ENCODE results near the gene TRABD2A.

TRABD2A gene, protein sequence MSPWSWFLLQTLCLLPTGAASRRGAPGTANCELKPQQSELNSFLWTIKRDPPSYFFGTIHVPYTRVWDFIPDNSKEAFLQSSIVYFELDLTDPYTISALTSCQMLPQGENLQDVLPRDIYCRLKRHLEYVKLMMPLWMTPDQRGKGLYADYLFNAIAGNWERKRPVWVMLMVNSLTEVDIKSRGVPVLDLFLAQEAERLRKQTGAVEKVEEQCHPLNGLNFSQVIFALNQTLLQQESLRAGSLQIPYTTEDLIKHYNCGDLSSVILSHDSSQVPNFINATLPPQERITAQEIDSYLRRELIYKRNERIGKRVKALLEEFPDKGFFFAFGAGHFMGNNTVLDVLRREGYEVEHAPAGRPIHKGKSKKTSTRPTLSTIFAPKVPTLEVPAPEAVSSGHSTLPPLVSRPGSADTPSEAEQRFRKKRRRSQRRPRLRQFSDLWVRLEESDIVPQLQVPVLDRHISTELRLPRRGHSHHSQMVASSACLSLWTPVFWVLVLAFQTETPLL

DNA sequence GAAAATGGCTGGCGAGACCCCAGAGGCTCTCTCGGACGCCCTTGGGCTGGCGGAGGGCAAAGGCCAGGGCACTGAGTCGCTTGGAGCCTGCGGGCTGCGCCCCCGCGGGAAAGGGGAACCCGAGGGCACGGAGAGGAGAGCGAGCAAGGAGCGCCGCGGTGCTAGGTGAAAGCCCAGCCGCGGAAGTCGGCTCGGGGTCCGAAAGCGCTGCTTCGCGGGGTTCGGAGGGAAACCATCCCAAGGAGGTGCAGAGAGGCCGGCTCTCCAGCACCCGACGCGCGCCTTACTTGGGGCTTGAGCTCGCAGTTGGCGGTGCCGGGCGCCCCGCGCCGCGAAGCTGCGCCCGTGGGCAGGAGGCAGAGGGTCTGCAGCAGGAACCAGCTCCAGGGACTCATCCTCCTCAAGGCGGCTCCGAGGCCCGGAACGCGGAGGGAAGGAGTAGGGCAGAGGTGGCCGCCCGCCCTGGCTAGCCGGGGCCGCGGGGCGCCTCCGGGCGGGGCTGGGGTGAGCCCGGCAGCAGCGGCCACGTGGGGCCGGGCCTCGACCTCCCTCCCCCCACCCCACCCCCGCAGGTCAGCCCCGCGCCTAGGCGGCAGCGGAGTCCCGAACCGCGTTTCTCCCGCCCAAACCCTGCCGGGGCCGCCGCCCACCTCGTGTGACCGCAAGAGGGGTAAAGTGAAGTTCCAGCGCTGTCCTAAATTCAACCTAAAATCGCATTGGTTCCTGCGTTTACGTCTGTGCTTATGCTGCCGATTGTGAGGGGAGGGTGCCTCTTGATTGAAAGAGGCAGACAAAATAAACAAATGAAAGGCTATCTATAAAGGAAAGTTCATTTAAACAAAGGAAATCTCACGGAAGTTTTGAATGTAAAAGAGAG is at the start of gene TRABD2A:
TSS of gene TRABD2A (minus strand) at position 440 of the 877 bp plus-strand sequence. CDS start at position 395, 45 bp downstream.
- TF ChIP-seq, protein P1, sequence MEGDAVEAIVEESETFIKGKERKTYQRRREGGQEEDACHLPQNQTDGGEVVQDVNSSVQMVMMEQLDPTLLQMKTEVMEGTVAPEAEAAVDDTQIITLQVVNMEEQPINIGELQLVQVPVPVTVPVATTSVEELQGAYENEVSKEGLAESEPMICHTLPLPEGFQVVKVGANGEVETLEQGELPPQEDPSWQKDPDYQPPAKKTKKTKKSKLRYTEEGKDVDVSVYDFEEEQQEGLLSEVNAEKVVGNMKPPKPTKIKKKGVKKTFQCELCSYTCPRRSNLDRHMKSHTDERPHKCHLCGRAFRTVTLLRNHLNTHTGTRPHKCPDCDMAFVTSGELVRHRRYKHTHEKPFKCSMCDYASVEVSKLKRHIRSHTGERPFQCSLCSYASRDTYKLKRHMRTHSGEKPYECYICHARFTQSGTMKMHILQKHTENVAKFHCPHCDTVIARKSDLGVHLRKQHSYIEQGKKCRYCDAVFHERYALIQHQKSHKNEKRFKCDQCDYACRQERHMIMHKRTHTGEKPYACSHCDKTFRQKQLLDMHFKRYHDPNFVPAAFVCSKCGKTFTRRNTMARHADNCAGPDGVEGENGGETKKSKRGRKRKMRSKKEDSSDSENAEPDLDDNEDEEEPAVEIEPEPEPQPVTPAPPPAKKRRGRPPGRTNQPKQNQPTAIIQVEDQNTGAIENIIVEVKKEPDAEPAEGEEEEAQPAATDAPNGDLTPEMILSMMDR (IDR thresholded peaks at IDR 0.05), result no peak
- Histone ChIP-seq H3K4me3 (peak within 1 kb of the TSS; percentile 75), H3K27ac (no peak within 1 kb of the TSS)
- DNase-seq (ENCODE audit: low spot score), result peak; percentile 73

DNA sequence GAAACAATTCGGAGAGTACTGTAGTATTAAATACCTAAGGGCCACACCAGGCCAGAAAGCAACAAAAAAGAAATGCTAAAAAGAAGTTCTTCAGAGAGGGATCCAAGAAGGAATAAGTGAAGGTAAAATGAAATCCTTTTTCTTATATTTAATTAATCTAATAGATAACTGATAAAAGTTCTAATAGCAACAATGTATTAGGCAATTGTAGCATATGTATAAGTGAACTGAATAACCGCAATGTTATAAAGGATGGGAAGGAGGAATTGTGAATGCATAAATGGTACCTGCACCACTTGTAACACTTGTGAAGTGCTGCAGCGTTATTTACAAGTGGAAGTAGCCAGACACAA is 46.4 kb upstream of the TRABD2A start:
- no peak overlapping the region for H3K4me3 ChIP-seq
- no peak overlapping the region for H3K27ac ChIP-seq
- DNase-seq (ENCODE audit: low spot score), result no peak

DNA sequence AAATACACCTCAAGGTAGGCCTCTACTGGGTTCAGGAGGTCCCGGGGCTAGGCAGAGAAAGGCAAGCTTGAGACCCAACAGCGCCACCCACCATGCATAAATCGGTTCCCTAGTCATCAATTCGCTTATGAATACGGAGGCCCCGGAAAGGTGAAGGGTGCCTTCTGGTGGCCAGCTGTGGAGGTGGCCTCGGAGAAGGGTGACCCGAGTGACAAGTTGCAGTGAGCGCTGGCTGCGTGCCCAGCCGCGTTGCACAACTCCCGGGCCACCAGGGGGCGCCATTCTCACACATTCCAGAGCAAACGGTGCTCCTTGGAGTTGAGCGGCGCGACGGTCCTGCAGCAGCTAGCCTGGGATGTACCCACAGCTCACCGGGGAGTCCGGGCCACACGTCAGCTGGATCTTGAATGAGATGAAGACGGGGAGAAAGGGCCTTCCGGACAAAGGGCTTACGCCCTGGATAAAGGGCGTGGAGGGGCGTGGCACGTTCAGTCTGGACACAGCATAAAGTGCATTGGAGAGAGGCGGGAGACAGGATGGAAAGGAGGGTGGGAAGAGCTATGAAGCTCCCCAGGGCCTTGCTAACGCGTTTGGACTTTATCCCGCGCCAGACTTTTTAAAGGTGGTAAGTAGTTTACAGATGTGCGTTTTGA is 45.0 kb upstream of the TRABD2A start:
- TF ChIP-seq, protein P1 (IDR thresholded peaks at IDR 0.05), result peak; percentile 94
- Histone ChIP-seq H3K27ac (peak overlapping the region in 1 of 2 donors; percentile 60), H3K4me3 (peak overlapping the region; percentile 61)
- DNase-seq (ENCODE audit: low spot score), result peak; percentile 97

More for the DNA sequence above, 46.4 kb upstream of the TRABD2A start:
- TF ChIP-seq, protein P1 (IDR thresholded peaks at IDR 0.05), result no peak

DNA sequence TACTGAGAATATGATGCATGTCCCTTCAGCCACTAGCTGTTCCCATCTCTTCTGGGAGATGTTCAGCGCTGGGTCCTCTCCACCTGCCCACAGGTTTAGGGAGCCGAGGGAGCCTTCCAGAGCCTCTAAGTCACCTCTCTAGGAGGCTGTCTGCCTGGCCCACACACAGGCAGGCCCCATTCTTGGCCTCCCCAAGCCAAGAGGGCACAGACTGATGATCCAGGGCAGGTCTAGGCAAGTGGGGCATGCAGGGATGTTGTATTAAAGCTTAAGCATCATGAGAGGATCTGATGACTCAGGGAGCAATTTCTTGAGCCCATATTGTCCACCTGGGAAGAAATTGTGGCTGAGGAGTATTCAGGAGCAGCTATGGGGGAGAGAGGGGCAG is 44.4 kb upstream of the TRABD2A start:
- Histone ChIP-seq H3K4me3 (no peak overlapping the region), H3K27ac (peak overlapping the region in 1 of 2 donors; percentile 60)
- DNase-seq (ENCODE audit: low spot score), result no peak
- TF ChIP-seq, protein P1 (IDR thresholded peaks at IDR 0.05), result no peak

DNA sequence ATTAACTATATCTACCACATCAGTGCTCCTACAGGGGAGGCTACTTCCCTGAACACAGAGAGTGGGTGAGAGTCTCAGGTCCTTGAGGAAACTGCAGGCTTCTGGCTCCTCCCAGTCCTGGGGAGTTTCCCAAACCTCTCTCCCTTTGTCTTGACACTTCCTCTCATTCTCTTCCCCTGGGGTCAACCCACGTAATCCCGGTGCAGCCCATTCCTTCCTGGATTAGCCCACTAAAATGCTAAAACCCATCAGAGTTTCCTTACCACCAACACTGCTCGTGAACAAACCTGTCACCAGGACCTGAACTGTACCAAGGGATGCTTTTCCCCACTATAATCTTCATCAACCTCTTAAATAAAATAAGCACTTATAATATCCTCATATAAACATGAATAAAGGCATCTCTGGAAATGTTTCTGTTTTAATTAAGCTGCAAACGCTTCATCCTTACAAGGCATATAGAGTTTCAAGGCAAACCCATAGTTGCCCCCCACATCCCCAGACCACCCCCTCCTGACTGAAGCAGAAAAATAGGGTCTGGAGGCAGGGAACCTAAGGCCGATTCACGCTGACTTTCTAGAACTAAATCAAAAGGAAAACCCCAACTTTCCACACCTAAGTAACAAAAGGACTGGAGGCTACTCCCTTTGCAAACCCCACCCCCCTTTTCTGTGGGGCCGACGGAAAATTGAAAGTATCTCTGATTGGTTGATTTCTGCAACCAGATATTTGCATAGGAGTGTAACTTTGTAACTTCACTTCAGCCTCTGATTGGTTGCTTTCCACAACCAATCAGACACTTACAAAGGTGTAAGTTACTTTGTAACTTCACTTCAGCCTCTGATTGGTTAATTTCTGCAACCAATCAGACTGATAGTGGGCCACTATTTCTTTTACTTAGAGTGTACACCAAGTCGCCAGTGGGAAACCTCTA is 43.6 kb upstream of the TRABD2A start:
- DNase-seq (ENCODE audit: low spot score), result no peak
- TF ChIP-seq, protein P1 (IDR thresholded peaks at IDR 0.05), result no peak
- no peak overlapping the region for H3K4me3 ChIP-seq
- peak overlapping the region in 1 of 2 donors; percentile 2 for H3K27ac ChIP-seq

DNA sequence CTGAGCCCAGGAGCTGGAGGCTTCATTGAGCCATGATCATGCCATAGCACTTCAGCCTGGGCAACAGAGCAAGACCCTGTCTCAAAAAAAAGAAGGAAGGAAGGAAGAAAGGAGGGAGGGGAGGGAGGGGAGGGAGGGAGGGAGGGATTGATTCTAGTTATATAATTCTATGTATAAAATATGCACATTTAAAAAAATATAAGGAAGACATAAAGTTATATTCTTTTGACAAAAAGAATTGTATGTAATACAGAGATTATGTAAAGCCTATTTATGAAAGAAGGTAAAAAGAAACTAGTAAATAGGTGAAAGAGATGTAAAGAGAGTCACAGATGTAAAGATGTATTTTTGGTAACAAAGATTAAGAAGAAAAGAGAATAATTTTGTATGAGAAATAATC is 42.1 kb upstream of the TRABD2A start:
- DNase-seq (ENCODE audit: low spot score), result no peak
- Histone ChIP-seq H3K4me3 (no peak overlapping the region), H3K27ac (no peak overlapping the region)
- TF ChIP-seq, protein P1 (IDR thresholded peaks at IDR 0.05), result no peak
